ENCODE results near the gene PDXK.
"Not testable (repeated sequence)": the region's sequence is repeated elsewhere in the genome, so short reads cannot be mapped to it uniquely, and the experiment has no call there.

PDXK gene

DNA sequence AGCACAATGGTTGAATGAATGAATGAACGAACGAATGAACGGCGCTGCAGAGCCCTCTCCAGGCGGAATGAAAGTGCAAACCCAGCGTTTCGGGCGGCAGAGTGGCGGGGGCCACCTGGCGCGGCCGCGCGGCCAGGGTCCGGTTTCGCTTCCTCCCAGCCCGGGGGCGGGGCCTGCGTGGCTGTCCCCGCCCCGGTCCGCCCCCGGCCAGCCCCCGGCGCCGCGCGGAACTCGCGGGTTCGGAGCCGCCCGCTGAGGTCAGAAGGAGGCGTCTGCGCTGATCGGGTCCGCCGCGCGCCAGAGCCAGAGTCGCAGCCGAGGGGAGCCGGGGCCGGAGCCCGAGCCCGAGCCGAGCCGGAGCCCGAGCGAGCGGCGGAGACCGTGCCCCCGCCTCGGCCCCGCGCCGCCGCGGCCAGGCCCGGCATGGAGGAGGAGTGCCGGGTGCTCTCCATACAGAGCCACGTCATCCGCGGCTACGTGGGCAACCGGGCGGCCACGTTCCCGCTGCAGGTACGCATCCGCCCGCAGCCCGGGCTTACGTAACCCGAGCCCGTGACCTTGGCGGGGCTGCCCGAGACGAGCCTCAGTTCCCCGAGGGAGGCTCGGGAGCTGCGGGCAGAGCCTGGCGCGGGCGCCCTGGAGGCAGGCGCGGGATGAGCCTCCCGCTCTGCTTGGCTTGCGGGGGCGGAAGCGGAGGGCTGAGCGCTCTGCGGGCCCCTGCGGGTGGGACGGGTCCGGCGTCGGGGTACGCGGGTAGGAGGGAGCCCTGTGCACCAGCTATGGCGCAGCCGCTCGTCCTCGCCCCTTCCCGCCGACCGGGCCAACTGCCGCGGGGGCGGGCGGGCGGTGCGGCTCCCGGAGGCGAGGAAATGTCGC lies at the start of gene PDXK:
Gene PDXK, plus strand, starts transcription at position 258 of the 876 bp plus-strand sequence. Its CDS starts 166 bp downstream, at position 424.
- no peak for TF ChIP-seq JUND (IDR thresholded peaks at IDR 0.05; ENCODE audit: low read depth)
- DNase-seq (ENCODE audit: low read depth in 1 of 2, low spot score in 1 of 2): peak; percentile 63 to 93
- in situ Hi-C loops (cut with HindIII; ENCODE audit: low pct_unique_long_range_greater_than_20kb, low sequenced_read_pairs): no loop called here

DNA sequence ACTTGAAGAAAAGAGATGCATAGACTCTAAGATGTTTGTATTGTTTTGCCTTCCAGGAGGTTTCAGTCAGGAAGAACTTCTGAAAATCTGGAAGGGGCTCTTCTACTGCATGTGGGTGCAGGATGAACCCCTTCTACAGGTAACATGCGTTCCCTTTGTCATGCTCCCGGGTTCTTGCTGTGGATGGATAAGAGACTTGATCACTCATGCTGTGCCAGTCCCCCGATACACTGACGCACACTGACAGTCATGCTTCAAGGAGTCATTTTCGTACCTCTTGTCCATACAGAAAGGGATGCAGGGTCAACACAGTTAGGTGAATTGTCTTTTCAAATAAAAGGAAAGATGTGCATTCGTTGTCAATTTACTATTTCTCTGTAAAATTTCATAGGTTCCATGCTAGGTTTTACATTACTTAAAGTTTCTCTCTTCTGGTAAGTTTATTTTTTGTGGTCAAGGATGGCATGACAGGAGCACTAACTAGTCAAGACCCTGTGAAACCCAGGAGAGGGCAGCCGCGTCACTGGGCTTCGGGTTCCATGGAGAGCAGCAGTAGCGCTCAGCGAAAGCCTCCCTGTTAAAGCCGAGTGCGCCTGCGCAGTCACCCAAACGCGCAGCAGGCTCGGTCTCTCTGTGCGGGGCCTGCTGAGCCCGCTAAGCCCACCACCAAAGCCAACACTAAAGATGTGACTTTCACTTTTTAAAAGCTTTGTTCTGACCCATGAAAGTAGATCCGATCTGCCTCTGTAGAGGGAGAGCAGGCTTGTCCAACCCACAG lies 48.9 kb upstream of the PDXK start:
- no peak for DNase-seq (ENCODE audit: low read depth in 1 of 2, low spot score in 1 of 2)
- in situ Hi-C loops (cut with HindIII; ENCODE audit: low pct_unique_long_range_greater_than_20kb, low sequenced_read_pairs): no loop called here
- TF ChIP-seq JUND (IDR thresholded peaks at IDR 0.05; ENCODE audit: low read depth): no peak

GRCh38 chr21:43675871-43676270 lies 43.1 kb upstream of the PDXK start:
- in situ Hi-C loops (cut with HindIII; ENCODE audit: low pct_unique_long_range_greater_than_20kb, low sequenced_read_pairs): no loop called here
- no peak for TF ChIP-seq JUND (IDR thresholded peaks at IDR 0.05; ENCODE audit: low read depth)
- no peak for DNase-seq (ENCODE audit: low read depth in 1 of 2, low spot score in 1 of 2)

GRCh38 chr21:43676391-43676790 lies 42.5 kb upstream of the PDXK start:
- no peak for DNase-seq (ENCODE audit: low read depth in 1 of 2, low spot score in 1 of 2)
- TF ChIP-seq JUND (IDR thresholded peaks at IDR 0.05; ENCODE audit: low read depth): no peak
- in situ Hi-C loops (cut with HindIII; ENCODE audit: low pct_unique_long_range_greater_than_20kb, low sequenced_read_pairs): no loop called here

DNA sequence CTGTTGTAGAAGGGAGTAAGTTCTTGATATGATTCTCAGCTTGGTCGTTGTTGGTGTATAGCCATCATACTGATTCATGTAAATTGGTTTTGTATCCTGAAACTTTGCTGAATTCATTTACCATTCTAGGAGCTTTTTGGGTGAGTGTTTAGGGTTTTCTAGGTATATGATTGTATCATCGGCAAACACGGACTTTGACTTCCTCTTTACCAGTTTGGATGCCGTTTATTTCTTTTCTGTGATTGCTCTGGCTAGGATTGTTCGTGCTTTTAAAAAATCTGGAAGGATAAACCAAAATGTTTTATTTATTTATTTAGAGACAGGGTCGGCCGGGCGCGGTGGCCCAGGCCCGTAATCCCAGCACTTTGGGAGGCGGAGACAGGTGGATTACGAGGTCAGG lies 39.0 kb upstream of the PDXK start:
- in situ Hi-C loops (cut with HindIII; ENCODE audit: low pct_unique_long_range_greater_than_20kb, low sequenced_read_pairs): no loop called here
- TF ChIP-seq JUND (IDR thresholded peaks at IDR 0.05; ENCODE audit: low read depth): no peak

GRCh38 chr21:43680421-43680820 lies 38.5 kb upstream of the PDXK start:
- DNase-seq (ENCODE audit: low read depth in 1 of 2, low spot score in 1 of 2); in situ Hi-C loops (cut with HindIII; ENCODE audit: low pct_unique_long_range_greater_than_20kb, low sequenced_read_pairs): not testable (repeated sequence)

More for the DNA sequence above, 39.0 kb upstream of the PDXK start:
- DNase-seq (ENCODE audit: low read depth in 1 of 2, low spot score in 1 of 2): no peak

DNA sequence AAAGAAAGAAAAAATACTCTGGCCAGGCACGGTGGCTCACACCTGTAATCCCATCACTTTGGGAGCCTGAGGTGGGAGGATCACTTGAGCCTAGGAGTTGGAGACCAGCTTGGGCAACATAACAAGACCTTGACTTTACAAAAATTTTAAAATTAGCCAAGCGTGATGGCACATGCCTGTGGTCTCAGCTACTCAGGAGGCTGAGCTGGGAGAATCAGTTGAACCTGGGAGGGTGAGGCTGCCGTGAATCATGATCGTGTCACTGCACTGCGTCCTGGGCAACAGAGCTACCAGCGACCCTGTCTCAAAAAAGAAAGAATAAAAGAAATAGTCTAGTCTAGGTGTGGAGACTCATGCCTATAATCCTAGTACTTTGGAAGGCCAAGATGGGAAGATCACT lies 37.3 kb upstream of the PDXK start:
- DNase-seq (ENCODE audit: low read depth in 1 of 2, low spot score in 1 of 2): no peak
- in situ Hi-C loops (cut with HindIII; ENCODE audit: low pct_unique_long_range_greater_than_20kb, low sequenced_read_pairs): no loop called here
- no peak for TF ChIP-seq JUND (IDR thresholded peaks at IDR 0.05; ENCODE audit: low read depth)

GRCh38 chr21:43684424-43684823 lies 34.5 kb upstream of the PDXK start:
- DNase-seq (ENCODE audit: low read depth in 1 of 2, low spot score in 1 of 2): no peak
- no peak for TF ChIP-seq JUND (IDR thresholded peaks at IDR 0.05; ENCODE audit: low read depth)
- in situ Hi-C loops (cut with HindIII; ENCODE audit: low pct_unique_long_range_greater_than_20kb, low sequenced_read_pairs): no loop called here

DNA sequence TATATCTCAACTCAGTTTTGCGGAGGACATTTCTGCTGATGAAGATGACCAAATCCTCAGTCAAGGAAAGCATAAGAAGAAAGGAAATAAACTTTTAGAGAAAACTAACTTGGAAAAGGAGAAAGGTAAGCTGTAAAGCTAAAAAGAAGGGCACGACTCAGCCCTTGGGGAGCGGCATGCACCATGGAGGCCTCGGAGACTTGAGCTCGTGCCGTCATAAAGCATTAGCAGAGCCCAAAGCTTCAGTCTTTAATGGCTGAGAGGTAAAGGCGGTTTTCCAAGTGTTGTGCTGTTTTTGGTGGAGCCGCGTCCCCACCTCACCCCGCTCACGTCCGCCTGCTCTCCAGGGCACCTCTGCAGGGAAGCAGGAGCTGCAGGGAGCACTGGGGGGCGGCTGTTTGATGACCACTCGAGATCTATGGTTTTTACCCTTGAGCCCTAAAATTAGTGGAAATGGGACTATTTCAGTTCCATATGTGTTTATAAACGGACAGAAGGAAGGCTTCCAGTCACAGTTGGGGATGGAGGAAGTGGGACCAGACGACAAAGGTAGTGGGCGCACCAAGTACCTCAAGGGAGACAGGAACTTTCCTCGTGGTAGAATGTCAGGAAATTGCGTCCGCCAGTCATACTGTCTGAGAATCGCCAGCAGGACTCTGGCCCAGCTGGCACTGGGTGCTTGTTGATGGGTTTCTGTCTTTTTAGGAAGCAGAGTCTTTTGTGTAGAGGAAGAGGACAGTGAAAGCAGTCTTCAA lies 31.9 kb upstream of the PDXK start:
- TF ChIP-seq JUND (IDR thresholded peaks at IDR 0.05; ENCODE audit: low read depth): no peak
- DNase-seq (ENCODE audit: low read depth in 1 of 2, low spot score in 1 of 2): no peak
- in situ Hi-C loops (cut with HindIII; ENCODE audit: low pct_unique_long_range_greater_than_20kb, low sequenced_read_pairs): no loop called here

- in situ Hi-C loops (cut with HindIII; ENCODE audit: low pct_unique_long_range_greater_than_20kb, low sequenced_read_pairs): no loop called here
- DNase-seq (ENCODE audit: low read depth in 1 of 2, low spot score in 1 of 2): no peak
- no peak for TF ChIP-seq JUND (IDR thresholded peaks at IDR 0.05; ENCODE audit: low read depth)
Observed at GRCh38 chr21:43687566-43688399, 31.1 kb upstream of the PDXK start.

GRCh38 chr21:43688906-43689305 lies 30.0 kb upstream of the PDXK start:
- in situ Hi-C loops (cut with HindIII; ENCODE audit: low pct_unique_long_range_greater_than_20kb, low sequenced_read_pairs): no loop called here
- no peak for TF ChIP-seq JUND (IDR thresholded peaks at IDR 0.05; ENCODE audit: low read depth)
- DNase-seq (ENCODE audit: low read depth in 1 of 2, low spot score in 1 of 2): no peak

Data from T47D (cell line).